GM12878 (cell line): ENCODE measurements around the gene EPB41L2.

ENCODE experiments used
- BHLHE40 ChIP-seq, 2 experiments: fragments of 450-650 bp in 1 of 2; IDR thresholded peaks; 2 replicates each; pipeline ENCODE4 v1.6.1; 2011 to 2017; ENCODE audit warnings: low read depth in 2 of 2, borderline replicate concordance in 1 of 2, improper control_type of control experiment in 1 of 2, low read length in 1 of 2, mild to moderate bottlenecking in 1 of 2
- CREB1 ChIP-seq: IDR thresholded peaks from 2 replicates; pipeline ENCODE4 v1.6.1; 2012; ENCODE audit warnings: low read depth, mild to moderate bottlenecking, inconsistent platforms
- CTCF ChIP-seq, 3 experiments: IDR thresholded peaks in 2 of 3; conservative IDR thresholded peaks in 1 of 3; 2 replicates each; pipeline ENCODE4 v1.5.1; 2011; ENCODE audit warnings: low read depth in 3 of 3, low read length in 3 of 3, mild to moderate bottlenecking in 3 of 3, control low read depth in 2 of 3, moderate library complexity in 2 of 3, inconsistent platforms in 1 of 3, mixed read lengths in 1 of 3; ENCODE audit not compliant: control insufficient read depth in 2 of 3, insufficient read depth in 1 of 3; ENCODE audit errors: extremely low read depth in 1 of 3
- E4F1 ChIP-seq: fragments of 450-650 bp; IDR thresholded peaks from 2 replicates; pipeline ENCODE4 v1.6.1; 2018; ENCODE audit warnings: borderline replicate concordance, mild to moderate bottlenecking; ENCODE audit not compliant: partially characterized antibody
- EZH2 ChIP-seq: IDR thresholded peaks from 2 replicates; pipeline ENCODE4 v1.6.1; 2012; ENCODE audit warnings: low read depth, mild to moderate bottlenecking, control low read depth, inconsistent platforms, low read length, borderline replicate concordance; ENCODE audit not compliant: control insufficient read depth
- IKZF1 ChIP-seq: fragments of 450-650 bp; conservative IDR thresholded peaks from 2 replicates; pipeline ENCODE4 v1.6.1; 2017; ENCODE audit warnings: antibody characterized with exemption, mild to moderate bottlenecking
- NR2C1 ChIP-seq: fragments of 450-650 bp; IDR thresholded peaks from 2 replicates; pipeline ENCODE4 v1.6.1; 2017; ENCODE audit warnings: antibody characterized with exemption, mild to moderate bottlenecking, moderate library complexity
- SIX5 ChIP-seq: IDR thresholded peaks from 2 replicates; pipeline ENCODE4 v1.6.1; 2011; ENCODE audit warnings: mild to moderate bottlenecking, low read depth, low read length, moderate library complexity; ENCODE audit not compliant: severe bottlenecking
- SKIL ChIP-seq: fragments of 450-650 bp; IDR thresholded peaks from 2 replicates; pipeline ENCODE4 v1.6.1; 2017; ENCODE audit warnings: mild to moderate bottlenecking, low read depth, inconsistent platforms; ENCODE audit not compliant: poor library complexity, severe bottlenecking
- STAT3 ChIP-seq: IDR thresholded peaks from 2 replicates; pipeline ENCODE4 v1.6.1; 2011; ENCODE audit warnings: low read depth, low read length, improper control_type of control experiment

- TF ChIP-seq SIX5 (no peak), IKZF1 (no peak), STAT3 (no peak), BHLHE40 (IDR thresholded peaks at IDR 0.05; ENCODE audit: borderline replicate concordance in 1 of 2, low read depth in 2 of 2, low read length in 1 of 2) (no peak), CTCF (IDR thresholded peaks at IDR 0.05 in 2 of 3, conservative IDR thresholded peaks at IDR 0.05 in 1 of 3; ENCODE audit: control insufficient read depth in 2 of 3, extremely low read depth in 1 of 3, insufficient read depth in 1 of 3, low read depth in 3 of 3, low read length in 3 of 3) (peak; percentile 76 to 92 (median 88)), E4F1 (no peak), CREB1 (no peak), SKIL (peak; percentile 14), EZH2 (no peak), NR2C1 (no peak)
Measured at GRCh38 chr6:130885392-130886192, 177.5 kb downstream of the EPB41L2 start.
